AG04449 (cell line): ENCODE measurements around the gene DENND6B.

Source experiments
- CTCF ChIA-PET: fragments of 350-600 bp; formaldehyde crosslinking; extraction: SDS; loops from one replicate; lab custom pipeline; 2021; ENCODE audit warnings: antibody characterized with exemption; lab: Yijun Ruan, JAX
- POLR2A ChIA-PET: fragments of 400-600, 350-600 bp; formaldehyde crosslinking; extraction: SDS; loops from one replicate; lab custom pipeline; 2020; ENCODE audit warnings: antibody characterized with exemption, inconsistent platforms; lab: Yijun Ruan, JAX
- DNase-seq: peaks from one replicate; pipeline ENCODE4 v3.0.0-alpha.2; 2010; ENCODE audit warnings: low read depth, low spot score
- H3K4me3 ChIP-seq: 2 replicates; pipeline ENCODE4 v1.5.1; 2011; ENCODE audit warnings: low read depth, mild to moderate bottlenecking, control low read depth, low read length
- TF ChIP-seq, protein P1 (sequence below): IDR thresholded peaks from one replicate; pipeline ENCODE4 v1.5.1; 2011; ENCODE audit warnings: mild to moderate bottlenecking, moderate library complexity, low read length, control low read depth, inconsistent platforms; ENCODE audit not compliant: insufficient read depth; ENCODE audit errors: missing control alignments

The DENND6B gene

DNA sequence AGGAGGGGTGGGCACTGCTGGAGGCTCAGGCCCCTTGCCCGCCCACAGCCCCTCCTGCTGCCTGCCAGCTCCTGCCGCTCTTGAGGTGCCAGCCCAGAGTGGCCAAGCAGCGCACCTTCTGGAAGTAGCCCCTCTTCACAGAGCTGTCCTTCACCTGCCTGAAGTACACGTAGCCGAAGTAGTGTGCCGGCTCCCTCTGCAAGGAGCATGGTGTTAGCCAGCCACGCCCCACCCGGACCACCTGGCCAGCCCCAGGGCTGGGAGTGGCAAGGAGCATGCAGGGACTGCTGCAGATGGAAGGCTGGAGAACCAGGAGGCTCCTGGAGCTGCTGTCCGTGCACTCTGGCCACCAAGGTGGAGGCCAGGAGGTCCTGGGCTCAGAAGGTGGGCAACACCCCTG, 9.6 kb downstream of the DENND6B start:
- CTCF ChIA-PET: interaction anchor here (0.7 to 2.1 kb wide), 4 partner anchors 9 to 45 kb away, joined by 3 to 6 read pairs (median 4); partner anchors contain the start of gene DENND6B
- DNase-seq: no peak
- TF ChIP-seq, protein P1, sequence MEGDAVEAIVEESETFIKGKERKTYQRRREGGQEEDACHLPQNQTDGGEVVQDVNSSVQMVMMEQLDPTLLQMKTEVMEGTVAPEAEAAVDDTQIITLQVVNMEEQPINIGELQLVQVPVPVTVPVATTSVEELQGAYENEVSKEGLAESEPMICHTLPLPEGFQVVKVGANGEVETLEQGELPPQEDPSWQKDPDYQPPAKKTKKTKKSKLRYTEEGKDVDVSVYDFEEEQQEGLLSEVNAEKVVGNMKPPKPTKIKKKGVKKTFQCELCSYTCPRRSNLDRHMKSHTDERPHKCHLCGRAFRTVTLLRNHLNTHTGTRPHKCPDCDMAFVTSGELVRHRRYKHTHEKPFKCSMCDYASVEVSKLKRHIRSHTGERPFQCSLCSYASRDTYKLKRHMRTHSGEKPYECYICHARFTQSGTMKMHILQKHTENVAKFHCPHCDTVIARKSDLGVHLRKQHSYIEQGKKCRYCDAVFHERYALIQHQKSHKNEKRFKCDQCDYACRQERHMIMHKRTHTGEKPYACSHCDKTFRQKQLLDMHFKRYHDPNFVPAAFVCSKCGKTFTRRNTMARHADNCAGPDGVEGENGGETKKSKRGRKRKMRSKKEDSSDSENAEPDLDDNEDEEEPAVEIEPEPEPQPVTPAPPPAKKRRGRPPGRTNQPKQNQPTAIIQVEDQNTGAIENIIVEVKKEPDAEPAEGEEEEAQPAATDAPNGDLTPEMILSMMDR: no peak
- H3K4me3 ChIP-seq: no peak overlapping the region
- POLR2A ChIA-PET: no interaction called here

DNA sequence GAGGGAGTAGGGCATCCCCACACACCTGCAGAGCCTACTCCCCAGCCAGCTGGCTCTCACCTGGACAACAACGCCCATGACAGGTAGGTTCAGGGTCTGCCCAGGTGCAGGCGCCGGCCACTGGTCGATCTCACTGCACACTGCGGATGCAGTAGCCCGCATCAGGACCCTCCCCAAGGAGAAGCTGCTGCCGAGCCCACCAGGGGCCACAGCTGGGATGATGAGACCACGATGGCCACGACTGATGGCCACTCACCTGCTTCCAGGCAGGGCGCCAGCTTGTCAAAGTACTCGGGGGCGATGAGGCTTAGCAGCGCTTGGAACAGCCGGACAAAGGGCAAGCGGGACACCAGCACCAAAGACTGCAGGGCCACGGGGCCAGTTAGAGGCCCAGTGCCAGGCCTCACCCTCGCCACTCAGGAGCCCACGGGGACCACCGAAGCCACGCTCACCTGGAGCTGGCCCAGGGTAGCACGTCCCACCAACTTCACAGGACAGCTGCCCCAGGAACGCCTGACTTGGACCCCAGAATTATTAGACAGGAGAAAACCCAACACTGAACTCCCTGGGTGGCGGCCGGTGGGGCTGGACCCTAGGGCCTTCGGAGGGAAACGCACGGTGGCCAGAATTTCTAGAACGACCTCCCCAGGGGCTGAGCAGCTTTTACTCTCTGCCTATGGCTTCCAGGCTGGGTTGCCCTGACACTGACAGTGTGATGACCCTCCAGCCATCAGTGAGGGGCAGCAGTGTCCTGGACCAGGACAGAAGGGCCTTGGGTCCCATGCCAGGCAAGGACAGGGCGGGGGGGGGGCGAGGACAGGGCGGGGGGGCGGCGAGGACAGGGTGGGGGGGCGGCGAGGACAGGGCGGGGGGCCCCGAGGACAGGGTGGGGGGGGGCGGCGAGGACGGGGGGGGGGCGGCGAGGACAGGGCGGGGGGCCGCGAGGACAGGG, 10.4 kb downstream of the DENND6B start:
- ChIA-PET POLR2A (no interaction called here), CTCF (interaction anchor here (1.2 to 2.1 kb wide), 6 partner anchors 10 to 49 kb away, joined by 3 to 9 read pairs (median 5); no protein-coding TSS in a partner anchor)
- no peak for DNase-seq

DNA sequence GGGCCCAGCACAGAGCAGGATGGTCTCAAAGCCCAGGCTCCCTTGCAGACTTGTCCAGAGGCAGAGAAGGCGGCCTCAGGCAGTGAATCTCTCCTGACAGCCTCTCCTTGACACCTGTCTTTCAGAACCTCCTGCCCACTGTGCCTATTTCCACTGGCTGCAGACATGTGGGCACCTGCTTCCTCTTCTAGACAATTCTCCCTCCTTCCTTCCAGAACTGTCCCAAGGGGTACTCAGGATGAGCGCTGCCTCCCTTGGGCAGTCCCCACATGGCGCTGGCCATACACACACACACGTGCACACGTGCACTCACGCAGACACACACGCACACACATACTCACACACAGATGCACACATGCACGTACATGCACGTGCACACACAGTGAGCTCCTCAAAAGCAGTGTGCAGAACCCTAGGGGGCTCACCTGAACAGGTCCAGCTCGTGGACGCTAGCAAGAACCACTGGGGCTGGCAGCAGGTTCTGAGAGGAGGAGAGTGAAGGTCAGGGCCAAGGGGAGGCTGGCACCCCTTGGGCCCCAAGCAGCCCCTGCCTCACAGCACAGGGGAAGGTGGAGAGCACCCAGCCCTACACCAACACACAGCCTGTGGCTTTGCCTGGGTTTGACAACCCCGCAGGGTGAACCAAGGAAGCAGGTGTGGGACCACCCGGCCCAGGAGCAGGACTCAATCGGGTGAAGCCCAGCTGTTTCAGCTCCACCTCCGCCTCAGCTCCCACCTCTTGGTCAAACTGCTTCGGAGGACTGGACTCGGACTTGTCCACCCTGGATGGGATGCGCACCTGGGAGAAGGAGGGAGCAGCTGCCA, 11.3 kb downstream of the DENND6B start:
- no peak overlapping the region for H3K4me3 ChIP-seq
- TF ChIP-seq, protein P1: no peak
- ChIA-PET POLR2A (interaction anchor here (0.8 kb wide), 1 partner anchor 22 kb away, joined by 4 read pairs; no protein-coding TSS in a partner anchor), CTCF (interaction anchor here (0.9 to 1.6 kb wide), 5 partner anchors 11 to 63 kb away, joined by 3 to 9 read pairs (median 5); no protein-coding TSS in a partner anchor)
- DNase-seq: no peak

More for the DNA sequence above, 10.4 kb downstream of the DENND6B start:
- H3K4me3 ChIP-seq: no peak overlapping the region
- TF ChIP-seq, protein P1: no peak

DNA sequence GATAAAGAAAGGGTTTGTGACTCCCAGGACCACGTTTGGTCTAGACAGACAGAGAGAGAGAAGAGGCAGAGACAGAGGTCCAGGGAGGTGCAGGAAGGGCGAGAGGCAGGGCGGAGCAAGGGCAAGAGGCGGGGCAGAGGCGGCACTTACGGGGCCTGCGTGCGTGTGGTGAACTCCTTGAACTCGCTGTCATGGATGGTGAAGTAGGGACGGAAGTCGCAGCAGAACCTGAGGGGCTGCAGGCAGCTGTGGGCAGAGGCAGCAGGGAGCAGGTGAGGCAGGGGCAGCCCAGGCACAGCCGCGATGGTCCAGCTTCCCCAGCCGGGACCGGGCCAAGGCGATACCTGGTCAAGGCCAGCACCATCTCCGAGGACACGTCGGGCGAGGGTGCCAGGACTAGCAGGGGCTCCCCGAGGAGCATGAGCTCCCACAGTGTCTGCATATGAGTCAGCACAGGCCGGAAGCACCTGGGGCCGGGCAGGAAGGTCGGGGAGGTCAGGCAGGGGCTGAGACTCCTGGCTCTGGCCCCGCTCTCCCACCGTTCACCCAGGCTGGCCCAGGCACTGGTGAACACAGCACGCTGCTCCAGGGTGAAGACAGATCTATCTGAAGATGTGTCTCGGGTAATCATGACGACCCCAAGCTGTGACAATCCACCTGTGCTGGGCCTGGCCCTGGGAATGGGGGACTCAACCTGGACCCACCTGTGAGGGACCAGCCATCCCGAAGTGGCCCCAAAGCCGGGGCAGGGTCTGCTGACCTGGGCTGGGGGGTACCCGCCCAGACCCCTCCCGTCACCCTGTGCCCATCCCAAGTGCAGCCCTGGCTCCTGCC, 12.1 kb downstream of the DENND6B start:
- ChIA-PET CTCF (interaction anchor here (0.9 to 1.6 kb wide), 5 partner anchors 11 to 62 kb away, joined by 3 to 9 read pairs (median 5); partner anchors contain the start of gene DENND6B), POLR2A (interaction anchor here (0.8 kb wide), 1 partner anchor 21 kb away, joined by 4 read pairs; no protein-coding TSS in a partner anchor)
- no peak for DNase-seq
- H3K4me3 ChIP-seq: no peak overlapping the region
- TF ChIP-seq, protein P1: no peak

DNA sequence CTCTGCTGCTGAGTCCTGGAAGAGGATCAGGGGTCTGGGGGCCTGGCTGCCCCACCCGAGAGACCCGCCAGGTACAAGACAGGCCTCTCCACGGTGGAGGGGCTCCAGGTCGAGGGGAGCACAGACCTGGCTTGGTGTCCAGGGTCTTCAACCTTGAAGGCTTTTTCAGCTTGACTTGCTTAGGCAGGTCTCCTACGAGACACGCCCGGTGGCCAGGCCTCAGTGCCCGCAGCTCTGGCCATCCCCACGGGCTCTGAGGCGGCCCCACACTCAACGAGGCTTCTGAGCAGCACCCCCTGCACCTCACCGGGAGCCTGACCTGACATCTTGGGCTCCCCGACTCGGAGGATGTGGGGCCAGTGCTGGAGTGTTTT, 12.7 kb downstream of the DENND6B start:
- ChIA-PET CTCF (interaction anchor here (1.4 kb wide), 1 partner anchor 13 kb away, joined by 3 read pairs; the partner anchor contains the start of gene DENND6B), POLR2A (no interaction called here)
- no peak for DNase-seq
- TF ChIP-seq, protein P1: no peak
- H3K4me3 ChIP-seq: no peak overlapping the region
